NCI-H526 treated with DMSO at 0.1 percent for 48 hours (cell line): Measurements from ENCODE around the gene MAPK1.
"Not testable (repeated sequence)": the region's sequence is repeated elsewhere in the genome, so short reads cannot be mapped to it uniquely, and the experiment has no call there.

Source experiments
- DNase-seq: peaks from one replicate; lab custom pipeline; 2025; lab: John Stamatoyannopoulos, UW

The MAPK1 gene

DNA sequence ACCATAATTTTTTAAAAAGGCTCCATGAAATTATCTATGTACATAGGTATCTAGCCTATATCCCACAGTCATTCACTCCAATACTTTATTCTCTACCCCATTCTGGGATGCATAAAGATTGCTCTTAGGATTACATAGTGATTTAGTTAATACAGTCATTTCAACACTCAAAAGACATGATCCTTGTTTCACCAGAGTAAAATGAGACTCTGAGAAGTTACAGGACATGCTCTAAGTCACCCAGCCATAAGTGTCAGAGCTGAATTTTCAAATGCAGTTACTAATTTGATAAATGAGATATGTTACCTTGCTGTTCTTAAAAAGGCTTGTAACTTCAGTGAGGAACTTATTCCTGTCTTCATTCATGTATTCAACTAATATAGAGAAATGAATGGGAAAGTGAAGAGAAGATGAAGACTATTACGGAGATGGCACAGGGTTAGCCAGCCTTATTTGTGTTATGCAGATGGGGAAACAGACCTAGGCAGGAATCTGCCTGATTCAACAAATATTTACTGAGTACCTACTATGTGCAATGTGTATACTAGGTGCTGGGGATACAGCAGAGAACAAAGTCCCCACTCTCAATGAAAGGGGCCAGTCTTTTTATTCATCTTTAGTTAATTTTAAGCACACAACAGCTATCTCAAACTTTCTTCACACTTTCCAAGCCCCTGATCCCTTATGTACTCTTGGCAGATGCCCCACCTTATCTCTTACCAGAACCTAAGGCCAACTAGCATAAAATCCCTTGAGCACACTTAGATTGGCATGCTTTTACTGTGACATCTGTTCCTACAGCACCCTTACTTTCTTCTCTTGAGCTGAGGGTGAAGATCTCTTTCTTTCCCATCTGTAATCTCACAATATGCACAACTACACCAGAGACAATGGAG is 21.6 kb downstream of the MAPK1 start:
- no peak for DNase-seq

GRCh38 chr22:21842946-21843345 is 24.5 kb downstream of the MAPK1 start:
- DNase-seq, result no peak

- DNase-seq, result no peak
Observed at GRCh38 chr22:21841422-21841821, 26.0 kb downstream of the MAPK1 start.

GRCh38 chr22:21840236-21840823 is 27.1 kb downstream of the MAPK1 start:
- no peak for DNase-seq

- DNase-seq, result no peak
Observed at GRCh38 chr22:21839765-21840140, 27.7 kb downstream of the MAPK1 start.

DNA sequence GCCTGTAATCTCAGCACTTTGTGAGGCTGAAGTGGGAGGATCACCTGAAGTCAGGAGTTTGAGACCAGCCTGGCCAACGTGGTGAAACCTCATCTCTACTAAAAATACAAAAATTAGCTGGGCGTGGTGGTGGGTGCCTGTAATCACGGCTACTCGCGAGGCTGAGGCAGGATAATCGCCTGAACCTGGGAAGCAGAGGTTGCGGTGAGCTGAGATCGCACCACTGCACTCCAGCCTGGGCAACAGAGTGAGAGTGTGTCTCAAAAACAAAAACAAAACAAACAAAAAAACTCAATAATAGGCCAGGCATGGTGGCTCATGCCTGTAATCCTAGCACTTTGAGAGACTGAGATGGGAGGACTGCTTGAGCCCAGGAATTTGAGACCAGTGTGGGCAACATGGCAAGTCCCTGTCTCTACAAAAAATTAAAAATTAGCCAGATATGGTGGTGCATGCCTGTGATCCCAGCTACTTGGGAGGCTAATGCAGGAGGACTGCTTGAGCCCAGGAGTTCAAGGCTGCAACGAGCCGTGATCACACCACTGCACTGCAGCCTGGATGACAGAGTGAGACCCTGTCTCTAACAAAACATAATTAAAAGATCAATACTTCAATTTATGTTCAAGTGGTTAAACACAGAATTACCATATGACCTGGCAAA is 28.2 kb downstream of the MAPK1 start:
- not testable (repeated sequence) for DNase-seq

GRCh38 chr22:21837248-21837979 is 30.0 kb downstream of the MAPK1 start:
- no peak for DNase-seq

GRCh38 chr22:21836486-21836885 is 31.0 kb downstream of the MAPK1 start:
- DNase-seq, result not testable (repeated sequence)

DNA sequence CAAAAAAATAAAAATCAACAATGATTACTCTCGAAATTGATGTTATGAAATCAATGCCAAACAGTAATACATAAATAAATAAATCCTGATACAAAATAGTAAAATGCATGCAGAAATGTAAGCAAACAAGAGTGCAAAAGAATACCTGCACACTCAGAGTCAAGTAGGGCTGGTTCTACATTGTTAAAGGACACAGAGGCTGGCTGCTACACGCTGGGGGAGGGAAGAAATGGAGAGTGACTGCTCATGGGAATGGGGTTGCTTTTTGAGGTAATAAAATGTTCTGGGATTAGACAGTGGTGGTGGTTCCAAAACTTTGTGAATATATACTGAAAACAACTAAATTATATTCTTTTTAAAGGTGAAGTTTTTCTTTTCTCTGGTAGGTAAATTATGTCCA is 32.1 kb downstream of the MAPK1 start:
- DNase-seq, result no peak

GRCh38 chr22:21834869-21835268 is 32.6 kb downstream of the MAPK1 start:
- no peak for DNase-seq

GRCh38 chr22:21832291-21833290 is 34.9 kb downstream of the MAPK1 start:
- DNase-seq, result no peak

GRCh38 chr22:21829523-21829922 is 37.9 kb downstream of the MAPK1 start:
- DNase-seq, result no peak

- DNase-seq, result no peak
Observed at GRCh38 chr22:21828268-21828638, 39.2 kb downstream of the MAPK1 start.

DNA sequence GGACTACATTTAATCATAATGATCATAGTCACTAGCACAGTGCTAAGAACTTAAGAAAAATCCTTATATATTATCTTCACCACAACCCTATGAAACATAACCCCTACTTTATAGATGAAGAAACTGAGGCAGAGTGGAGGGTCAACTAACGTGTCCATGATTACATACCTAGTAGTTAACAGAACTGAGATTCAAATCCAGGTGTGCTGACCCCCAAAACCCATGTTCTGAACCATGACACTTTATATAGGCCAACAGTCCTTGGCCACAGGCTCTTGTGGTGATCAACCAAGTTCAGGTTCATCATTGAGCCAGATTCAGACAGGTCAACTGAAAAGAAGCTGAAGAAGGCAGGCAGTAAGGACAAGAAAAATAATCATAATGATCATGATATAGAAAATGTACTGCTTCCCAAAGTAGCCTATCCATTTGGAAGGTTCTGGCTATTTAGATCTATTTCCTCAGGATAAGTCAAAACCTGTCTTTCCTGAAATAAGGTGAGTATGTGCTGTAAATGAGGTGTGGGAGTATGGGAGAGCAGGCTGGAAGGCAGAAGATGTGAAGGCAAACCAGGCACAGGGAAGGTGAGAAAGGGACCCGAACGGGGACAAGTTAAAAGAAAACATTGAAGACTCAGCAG is 39.7 kb downstream of the MAPK1 start:
- no peak for DNase-seq

DNA sequence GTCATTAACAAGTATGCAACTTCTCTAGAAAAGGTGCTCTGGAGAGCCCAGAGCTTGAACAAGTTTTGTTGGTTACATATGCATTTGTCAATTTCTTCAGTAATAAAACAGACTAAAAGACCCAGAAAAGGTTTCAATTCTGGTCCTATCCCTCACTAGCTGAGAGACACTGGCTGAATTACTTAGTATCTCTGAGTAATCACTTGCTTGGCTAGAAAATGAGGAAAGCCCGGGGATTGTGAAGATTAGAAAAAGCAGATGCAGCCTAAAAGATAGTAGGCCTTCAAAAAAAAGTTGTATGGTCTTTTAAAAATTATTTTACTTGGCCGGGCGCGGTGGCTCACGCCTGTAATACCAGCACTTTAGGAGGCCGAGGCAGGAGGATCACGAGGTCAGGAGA is 41.2 kb downstream of the MAPK1 start:
- DNase-seq, result no peak

DNA sequence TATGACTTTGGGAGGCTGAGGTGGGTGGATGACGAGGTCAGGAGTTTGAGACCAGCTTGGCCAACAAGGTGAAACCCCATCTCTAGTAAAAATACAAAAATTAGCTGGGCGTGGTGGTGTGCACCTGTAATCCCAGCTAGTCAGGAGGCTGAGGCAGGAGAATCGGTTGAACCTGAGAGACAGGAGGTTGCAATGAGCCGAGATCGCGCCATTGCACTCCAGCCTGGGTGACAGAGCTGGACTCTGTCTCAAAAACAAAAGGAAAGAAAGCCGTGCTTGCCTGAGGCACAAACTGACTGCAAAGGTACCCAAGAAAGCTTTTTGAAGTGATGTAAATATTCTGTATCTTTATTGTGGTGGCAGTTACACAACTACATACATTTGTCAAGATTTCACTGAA is 42.5 kb downstream of the MAPK1 start:
- not testable (repeated sequence) for DNase-seq

GRCh38 chr22:21824445-21824912 is 43.0 kb downstream of the MAPK1 start:
- DNase-seq, result no peak

DNA sequence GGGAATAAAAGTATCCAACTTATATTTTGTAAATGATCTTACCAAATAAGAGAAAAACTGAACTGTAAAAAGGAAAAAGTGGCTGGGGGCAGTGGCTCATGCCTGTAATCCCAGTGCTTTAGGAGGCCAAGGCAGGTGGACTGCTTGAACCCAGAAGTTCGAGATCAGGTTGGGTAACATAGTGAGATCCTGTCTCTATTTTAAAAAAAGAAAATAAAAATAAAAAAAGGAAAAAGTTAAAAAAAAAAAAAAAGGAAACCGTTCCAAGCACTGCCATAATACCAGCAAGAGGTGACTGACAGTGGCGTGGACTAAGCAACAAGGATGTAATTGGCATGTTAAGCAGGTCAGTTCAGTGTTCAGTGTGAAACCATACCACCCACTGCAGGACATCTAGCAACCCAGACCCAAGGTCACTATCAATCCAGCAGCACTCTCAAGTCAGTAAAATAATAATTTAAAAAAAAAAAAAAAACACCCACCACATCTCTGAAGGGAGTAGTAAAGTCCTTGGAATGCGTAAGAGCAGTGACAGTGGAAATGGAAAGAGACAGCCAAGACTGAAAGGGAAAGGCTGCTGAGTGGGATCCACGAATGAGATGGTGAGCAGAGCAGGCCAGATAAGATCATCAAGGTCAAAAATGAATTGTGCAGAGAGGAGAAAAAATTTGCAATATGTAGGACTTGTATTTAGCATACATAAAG is 43.6 kb downstream of the MAPK1 start:
- DNase-seq, result no peak

DNA sequence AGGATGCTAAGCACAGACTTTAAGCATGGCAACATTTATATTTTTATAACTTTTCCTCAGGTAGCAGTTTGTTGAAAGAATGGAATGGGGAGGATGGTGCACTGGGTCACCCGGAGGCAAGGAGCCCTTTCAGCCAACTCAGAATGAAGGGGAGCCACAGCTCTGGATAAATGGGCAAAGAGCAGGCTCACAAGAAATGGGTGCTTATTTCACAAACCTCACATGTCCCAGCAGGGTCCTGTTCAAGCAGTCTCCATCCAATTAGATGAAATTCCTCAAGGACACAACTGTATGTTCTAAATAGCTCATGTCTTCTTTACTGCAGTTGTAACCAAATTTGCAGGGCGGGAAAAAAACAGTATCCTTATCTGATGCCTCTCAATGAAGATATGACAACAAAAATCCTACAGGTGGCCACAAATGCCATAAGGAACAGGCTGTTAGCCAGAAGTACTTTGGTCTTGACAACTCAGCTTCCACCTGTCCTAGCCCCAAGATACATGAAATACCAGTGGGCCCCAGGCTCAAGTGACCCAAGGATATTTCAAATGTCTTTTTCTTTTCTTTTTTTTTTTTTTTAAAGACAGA is 48.2 kb downstream of the MAPK1 start:
- no peak for DNase-seq
